Testis (tissue), 3 donors: Measurements from ENCODE around the gene FNDC3A. TPM values are rescaled to one million over a fixed set of nuclear protein-coding genes. Genes with fewer than 3 reads are reported as not detected.
"Not testable (repeated sequence)": the region's sequence is repeated elsewhere in the genome, so short reads cannot be mapped to it uniquely, and the experiment has no call there.

ENCODE experiments used
- DNase-seq: peaks from one replicate; pipeline ENCODE4 v3.0.0-alpha.2; 2019
- H3K27ac ChIP-seq, 2 donors: fragments of 200-600 bp; sonication (generic); one replicate each; pipeline ENCODE4 v1.5.1; 2019
- H3K27me3 ChIP-seq: fragments of 200-600 bp; sonication (generic); one replicate; pipeline ENCODE4 v1.5.1; 2019
- H3K36me3 ChIP-seq: fragments of 200-600 bp; sonication (generic); one replicate; pipeline ENCODE4 v1.5.1; 2017; ENCODE audit warnings: low read depth; ENCODE audit errors: missing control alignments
- H3K4me1 ChIP-seq: fragments of 200-600 bp; sonication (generic); one replicate; pipeline ENCODE4 v1.5.1; 2019
- H3K4me3 ChIP-seq, 2 donors: fragments of 200-600 bp; sonication (generic); one replicate each; pipeline ENCODE4 v1.5.1; 2017 to 2019
- H3K9me3 ChIP-seq: fragments of 200-600 bp; sonication (generic); one replicate; pipeline ENCODE4 v1.5.1; 2017
- POLR2A ChIP-seq: fragments of 450-650 bp; IDR thresholded peaks from one replicate; pipeline ENCODE4 v1.6.1; 2017; ENCODE audit warnings: antibody characterized with exemption, mild to moderate bottlenecking, moderate library complexity
- WGBS, 2 donors: methylation state at CpG; one replicate each; pipeline ENCODE4 v1.1.5; 2018; 5-methylcytosine and 5-hydroxymethylcytosine counted together
- intact Hi-C: fragments of 100-400 bp; cut with DNase I; formaldehyde crosslinking; loops from one replicate; pipeline ENCODE4 v1.15.1; 2023; ENCODE audit warnings: low total_unique reads
- polyA plus RNA-seq: library from polyadenylated mRNA; stranded (reverse); fragments of 350-450 nt; fragmentation: Illumina TruSeq; extraction: RNeasy Lipid Tissue Mini Kit (QIAGEN cat#74804); gene quantifications from one replicate; pipeline ENCODE4 v1.2.3, GENCODE V29; 2014; ENCODE audit warnings: low read depth, low replicate concordance; ENCODE audit not compliant: insufficient read depth
- total RNA-seq, 2 donors: library from RNA; depleted of rRNA; stranded (reverse); fragments of >200 nt; gene quantifications; one replicate each; pipeline ENCODE4 v1.2.3, GENCODE V29; 2016
- TF ChIP-seq, protein P1 (sequence below), 3 experiments: fragments of 450-650 bp in 2 of 3; fragments of 200-600 bp in 1 of 3; sonication (generic) in 1 of 3; IDR thresholded peaks; one replicate each; pipeline ENCODE4 v1.5.1; 2016 to 2019; ENCODE audit warnings: antibody characterized with exemption in 3 of 3, mild to moderate bottlenecking in 2 of 3, moderate library complexity in 1 of 3

Gene FNDC3A
- total and polyA plus RNA-seq, 3 donors from 2014 or later, result 52.5 to 77.3 (median 75.0) TPM

GRCh38 chr13:49146950-49147355, 171.2 kb downstream of the FNDC3A start:
- no peaks in the 10 kb centered on the region for H3K27me3 ChIP-seq
- no peak overlapping the region for H3K4me3 ChIP-seq
- intact Hi-C loops, result no loop called here
- no peaks in the 10 kb centered on the region for H3K9me3 ChIP-seq
- H3K36me3 ChIP-seq, result no peaks in the 10 kb centered on the region
- 48 to 79% methylated on average over 2 of the region's 2 CpGs for WGBS, 2 donors
- TF ChIP-seq, protein P1, sequence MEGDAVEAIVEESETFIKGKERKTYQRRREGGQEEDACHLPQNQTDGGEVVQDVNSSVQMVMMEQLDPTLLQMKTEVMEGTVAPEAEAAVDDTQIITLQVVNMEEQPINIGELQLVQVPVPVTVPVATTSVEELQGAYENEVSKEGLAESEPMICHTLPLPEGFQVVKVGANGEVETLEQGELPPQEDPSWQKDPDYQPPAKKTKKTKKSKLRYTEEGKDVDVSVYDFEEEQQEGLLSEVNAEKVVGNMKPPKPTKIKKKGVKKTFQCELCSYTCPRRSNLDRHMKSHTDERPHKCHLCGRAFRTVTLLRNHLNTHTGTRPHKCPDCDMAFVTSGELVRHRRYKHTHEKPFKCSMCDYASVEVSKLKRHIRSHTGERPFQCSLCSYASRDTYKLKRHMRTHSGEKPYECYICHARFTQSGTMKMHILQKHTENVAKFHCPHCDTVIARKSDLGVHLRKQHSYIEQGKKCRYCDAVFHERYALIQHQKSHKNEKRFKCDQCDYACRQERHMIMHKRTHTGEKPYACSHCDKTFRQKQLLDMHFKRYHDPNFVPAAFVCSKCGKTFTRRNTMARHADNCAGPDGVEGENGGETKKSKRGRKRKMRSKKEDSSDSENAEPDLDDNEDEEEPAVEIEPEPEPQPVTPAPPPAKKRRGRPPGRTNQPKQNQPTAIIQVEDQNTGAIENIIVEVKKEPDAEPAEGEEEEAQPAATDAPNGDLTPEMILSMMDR (IDR thresholded peaks at IDR 0.05), result no peak
- no peak for TF ChIP-seq POLR2A
- no peak overlapping the region for H3K27ac ChIP-seq
- H3K4me1 ChIP-seq, result no peaks in the 10 kb centered on the region
- no peak for DNase-seq

DNA sequence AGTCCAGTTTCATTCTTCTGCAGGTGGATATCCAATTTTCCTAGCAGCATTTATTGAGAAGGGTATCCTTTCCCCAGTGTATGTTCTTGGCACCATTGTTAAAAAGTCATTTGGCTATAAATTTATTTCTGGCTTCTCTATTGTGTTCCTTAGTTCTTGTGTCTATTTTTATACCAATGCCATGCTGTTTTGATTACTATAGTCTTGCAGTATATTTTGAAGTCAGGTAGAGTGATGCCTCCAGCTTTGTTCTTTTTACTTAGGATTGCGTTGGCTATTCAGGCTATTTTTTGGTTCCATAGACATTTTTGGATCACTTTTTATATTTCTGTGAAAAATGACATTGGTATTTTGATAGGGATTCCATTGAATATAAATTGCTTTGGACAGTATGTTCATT, 172.7 kb downstream of the FNDC3A start:
- intact Hi-C loops, result no loop called here
- Histone ChIP-seq H3K4me1 (no peaks in the 10 kb centered on the region), H3K27ac (no peak overlapping the region), H3K9me3 (no peaks in the 10 kb centered on the region), H3K36me3 (no peaks in the 10 kb centered on the region), H3K4me3 (no peak overlapping the region), H3K27me3 (no peaks in the 10 kb centered on the region)
- no peak for DNase-seq
- WGBS, 2 donors, result 97 to 100% methylated on average over 1 of the region's 1 CpG
- TF ChIP-seq, protein P1 (IDR thresholded peaks at IDR 0.05), result no peak
- no peak for TF ChIP-seq POLR2A

DNA sequence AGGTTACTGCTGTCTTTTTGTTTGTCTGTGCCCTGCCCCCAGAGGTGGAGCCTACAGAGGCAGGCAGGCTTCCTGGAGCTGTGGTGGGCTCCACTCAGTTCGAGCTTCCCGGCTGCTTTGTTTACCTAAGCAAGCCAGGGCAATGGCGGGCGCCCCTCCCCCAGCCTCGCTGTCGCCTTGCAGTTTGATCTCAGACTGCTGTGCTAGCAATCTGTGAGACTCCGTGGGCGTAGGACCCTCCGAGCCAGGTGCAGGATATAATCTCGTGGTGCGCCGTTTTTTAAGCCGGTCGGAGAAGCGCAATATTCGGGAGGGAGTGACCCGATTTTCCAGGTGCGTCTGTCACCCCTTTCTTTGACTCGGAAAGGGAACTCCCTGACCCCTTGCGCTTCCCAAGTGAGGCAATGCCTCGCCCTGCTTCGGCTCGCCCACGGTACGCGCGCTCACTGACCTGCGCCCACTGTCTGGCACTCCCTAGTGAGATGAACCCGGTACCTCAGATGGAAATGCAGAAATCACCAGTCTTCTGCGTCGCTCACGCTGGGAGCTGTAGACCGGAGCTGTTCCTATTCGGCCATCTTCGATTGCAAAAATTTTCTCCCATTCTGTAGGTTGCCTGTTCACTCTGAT, 182.4 kb downstream of the FNDC3A start:
- H3K9me3 ChIP-seq, H3K27me3 ChIP-seq, H3K4me1 ChIP-seq, H3K27ac ChIP-seq, intact Hi-C loops, H3K4me3 ChIP-seq, H3K36me3 ChIP-seq, DNase-seq: not testable (repeated sequence)
- 93 to 95% methylated on average over 33 to 35 of the region's 35 CpGs for WGBS, 2 donors

GRCh38 chr13:49163162-49163561, 187.4 kb downstream of the FNDC3A start:
- H3K36me3 ChIP-seq, H3K4me1 ChIP-seq, H3K27me3 ChIP-seq, H3K9me3 ChIP-seq, H3K27ac ChIP-seq, DNase-seq, intact Hi-C loops, H3K4me3 ChIP-seq: not testable (repeated sequence)
- WGBS, 2 donors, result 98 to 100% methylated on average over 6 to 8 of the region's 8 CpGs

- no peak for DNase-seq
- intact Hi-C loops, result no loop called here
- no peaks in the 10 kb centered on the region for H3K36me3 ChIP-seq
Measured at GRCh38 chr13:49164712-49165111, 189.0 kb downstream of the FNDC3A start.

More at GRCh38 chr13:49164712-49165111, 189.0 kb downstream of the FNDC3A start:
- H3K4me1 ChIP-seq, result no peaks in the 10 kb centered on the region
- no peaks in the 10 kb centered on the region for H3K9me3 ChIP-seq
- no peak overlapping the region for H3K4me3 ChIP-seq
- 97 to 100% methylated on average over 7 of the region's 7 CpGs for WGBS, 2 donors
- no peak overlapping the region for H3K27ac ChIP-seq
- no peaks in the 10 kb centered on the region for H3K27me3 ChIP-seq
- TF ChIP-seq, protein P1 (IDR thresholded peaks at IDR 0.05), result no peak
- TF ChIP-seq POLR2A, result no peak
